ENCODE data around the gene SLC12A7. TPM values are rescaled to one million over a fixed set of nuclear protein-coding genes. Genes with fewer than 3 reads are reported as not detected.

The SLC12A7 gene
- total RNA-seq, 2 experiments from 2014 or later = 0.06 TPM; not detected in 1

- no peaks in the 10 kb centered on the region for H3K4me1 ChIP-seq (ENCODE audit: insufficient read depth, low read length, poor library complexity, severe bottlenecking)
- TF ChIP-seq CTCF (conservative IDR thresholded peaks at IDR 0.05; ENCODE audit: low read length) (no peak), EZH2phosphoT487 (IDR thresholded peaks at IDR 0.05; ENCODE audit: borderline replicate concordance, low read depth, low read length) (no peak)
- no peaks in the 10 kb centered on the region for H3K36me3 ChIP-seq (ENCODE audit: insufficient read depth, low read length)
- no peak overlapping the region for H3K4me3 ChIP-seq (ENCODE audit: low read depth, low read length, poor library complexity, severe bottlenecking)
- H4K20me1 ChIP-seq (ENCODE audit: insufficient read depth, low read length) = no peaks in the 10 kb centered on the region
- CTCF ChIA-PET (ENCODE audit: unreplicated experiment) = no interaction called here
- intact Hi-C loops (cut with micrococcal nuclease; ENCODE audit: unreplicated experiment) = no loop called here
- H3K9me3 ChIP-seq (ENCODE audit: low read length) = no peaks in the 10 kb centered on the region
- no peak for DNase-seq (ENCODE audit: low spot score)
- H3K79me2 ChIP-seq (ENCODE audit: insufficient read depth, low read depth, low read length) = no peaks in the 10 kb centered on the region
- BruUV-seq (replicated peaks) = no TSS peak
- H3K4me2 ChIP-seq (ENCODE audit: low read length) = no peak overlapping the region
- POLR2A ChIA-PET = no interaction called here
- no peak overlapping the region for H2AFZ ChIP-seq (ENCODE audit: low read length)
- no peaks in the 10 kb centered on the region for H3K9me2 ChIP-seq (ENCODE audit: insufficient read depth, low read length)
- H3K27ac ChIP-seq (ENCODE audit: low read depth, low read length, poor library complexity, severe bottlenecking) = no peak overlapping the region
These were observed 91.4 kb downstream of the SLC12A7 start for GRCh38 chr5:1020452-1020961.

- no peaks in the 10 kb centered on the region for H3K9me3 ChIP-seq (ENCODE audit: low read length)
- BruUV-seq (replicated peaks) = no TSS peak
- ChIA-PET CTCF (ENCODE audit: unreplicated experiment) (interaction anchor here (0.7 kb wide), 1 partner anchor 120 kb away, joined by 3 read pairs; no protein-coding TSS in a partner anchor), POLR2A (interaction anchor here (0.8 kb wide), 1 partner anchor 127 kb away, joined by 5 read pairs; no protein-coding TSS in a partner anchor)
- H3K27ac ChIP-seq (ENCODE audit: low read depth, low read length, poor library complexity, severe bottlenecking) = no peak overlapping the region
- H3K36me3 ChIP-seq (ENCODE audit: insufficient read depth, low read length) = no peaks in the 10 kb centered on the region
- H3K4me1 ChIP-seq (ENCODE audit: insufficient read depth, low read length, poor library complexity, severe bottlenecking) = no peaks in the 10 kb centered on the region
- H3K79me2 ChIP-seq (ENCODE audit: insufficient read depth, low read depth, low read length) = no peaks in the 10 kb centered on the region
- no peak for TF ChIP-seq EZH2phosphoT487 (IDR thresholded peaks at IDR 0.05; ENCODE audit: borderline replicate concordance, low read depth, low read length)
- TF ChIP-seq CTCF (conservative IDR thresholded peaks at IDR 0.05; ENCODE audit: low read length) = no peak
- H3K4me2 ChIP-seq (ENCODE audit: low read length) = no peak overlapping the region
- intact Hi-C loops (cut with micrococcal nuclease; ENCODE audit: unreplicated experiment) = no loop called here
- H3K9me2 ChIP-seq (ENCODE audit: insufficient read depth, low read length) = no peaks in the 10 kb centered on the region
- H3K4me3 ChIP-seq (ENCODE audit: low read depth, low read length, poor library complexity, severe bottlenecking) = no peak overlapping the region
- H2AFZ ChIP-seq (ENCODE audit: low read length) = no peak overlapping the region
- no peaks in the 10 kb centered on the region for H4K20me1 ChIP-seq (ENCODE audit: insufficient read depth, low read length)
- no peak for DNase-seq (ENCODE audit: low spot score)
These were observed 92.6 kb downstream of the SLC12A7 start for GRCh38 chr5:1019001-1019905.

GRCh38 chr5:1018596-1018995 is 93.3 kb downstream of the SLC12A7 start:
- intact Hi-C loops (cut with micrococcal nuclease; ENCODE audit: unreplicated experiment) = no loop called here

More at GRCh38 chr5:1018596-1018995, 93.3 kb downstream of the SLC12A7 start:
- Histone ChIP-seq H3K27ac (ENCODE audit: low read depth, low read length, poor library complexity, severe bottlenecking) (no peak overlapping the region), H3K79me2 (ENCODE audit: insufficient read depth, low read depth, low read length) (no peaks in the 10 kb centered on the region), H3K4me3 (ENCODE audit: low read depth, low read length, poor library complexity, severe bottlenecking) (no peak overlapping the region), H3K9me2 (ENCODE audit: insufficient read depth, low read length) (no peaks in the 10 kb centered on the region), H2AFZ (ENCODE audit: low read length) (no peak overlapping the region), H3K4me1 (ENCODE audit: insufficient read depth, low read length, poor library complexity, severe bottlenecking) (no peaks in the 10 kb centered on the region), H3K36me3 (ENCODE audit: insufficient read depth, low read length) (no peaks in the 10 kb centered on the region), H4K20me1 (ENCODE audit: insufficient read depth, low read length) (no peaks in the 10 kb centered on the region), H3K9me3 (ENCODE audit: low read length) (no peaks in the 10 kb centered on the region), H3K4me2 (ENCODE audit: low read length) (no peak overlapping the region)
- POLR2A ChIA-PET = no interaction called here
- CTCF ChIA-PET (ENCODE audit: unreplicated experiment) = no interaction called here
- TF ChIP-seq EZH2phosphoT487 (IDR thresholded peaks at IDR 0.05; ENCODE audit: borderline replicate concordance, low read depth, low read length) (no peak), CTCF (conservative IDR thresholded peaks at IDR 0.05; ENCODE audit: low read length) (no peak)
- BruUV-seq (replicated peaks) = no TSS peak
- DNase-seq (ENCODE audit: low spot score) = no peak
